Measurements from ENCODE around the gene OPCML.

DNA sequence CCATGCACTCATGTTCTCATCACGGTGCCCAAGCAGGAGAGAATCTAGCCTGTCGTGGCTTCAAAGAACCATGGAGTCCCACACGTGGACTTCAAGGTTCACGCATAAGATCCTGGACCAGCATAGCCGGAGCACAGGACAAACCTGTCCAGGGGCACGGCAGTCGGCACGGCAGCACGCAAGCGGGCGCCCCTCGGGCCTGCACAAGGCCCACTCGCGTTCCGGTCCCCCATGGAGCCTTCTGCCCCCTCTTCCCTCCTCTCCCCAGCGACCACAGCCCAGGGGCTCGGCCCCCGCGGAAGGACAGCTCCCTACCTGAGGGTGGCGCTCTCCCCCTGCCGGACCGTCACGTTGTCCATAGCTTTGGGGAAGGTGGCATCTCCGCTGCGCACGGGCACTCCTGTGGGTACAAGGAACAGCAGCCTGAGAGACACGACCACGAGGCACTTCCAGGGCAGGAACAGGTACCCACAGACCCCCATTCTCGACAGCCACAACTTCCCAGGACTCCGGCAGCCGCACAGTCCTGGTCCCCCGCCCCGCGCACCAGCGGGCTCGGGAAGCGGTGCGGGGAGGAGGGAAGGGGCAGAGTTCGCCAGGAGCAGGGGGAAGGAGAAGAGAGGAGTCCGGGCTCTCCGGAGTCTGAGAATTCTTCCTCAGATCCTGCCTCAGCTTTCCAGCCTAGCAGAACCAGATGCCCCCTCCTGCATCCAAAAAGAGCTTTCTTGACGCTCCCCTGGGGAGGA, 589.5 kb downstream of the OPCML start:
- peak; percentile 68 to 84 for TF ChIP-seq CTCF (conservative IDR thresholded peaks at IDR 0.05; ENCODE audit: low read depth in 2 of 2)
- TF ChIP-seq CREB1 (CRISPR knock-in tag; IDR thresholded peaks at IDR 0.05; ENCODE audit: low read depth): no peak
- no peak for TF ChIP-seq NANOG (IDR thresholded peaks at IDR 0.05; ENCODE audit: borderline replicate concordance)
- TF ChIP-seq EZH2 (IDR thresholded peaks at IDR 0.05; ENCODE audit: low read depth, unreplicated experiment): no peak
- no peak for TF ChIP-seq JUNB (IDR thresholded peaks at IDR 0.05; ENCODE audit: unreplicated experiment)
- no peak for TF ChIP-seq REST (IDR thresholded peaks at IDR 0.05; ENCODE audit: unreplicated experiment)
- no peak for TF ChIP-seq POLR2AphosphoS5 (IDR thresholded peaks at IDR 0.05; ENCODE audit: low read depth)
- TF ChIP-seq EZH2phosphoT487 (IDR thresholded peaks at IDR 0.05; ENCODE audit: unreplicated experiment): no peak
- TF ChIP-seq, protein P1, sequence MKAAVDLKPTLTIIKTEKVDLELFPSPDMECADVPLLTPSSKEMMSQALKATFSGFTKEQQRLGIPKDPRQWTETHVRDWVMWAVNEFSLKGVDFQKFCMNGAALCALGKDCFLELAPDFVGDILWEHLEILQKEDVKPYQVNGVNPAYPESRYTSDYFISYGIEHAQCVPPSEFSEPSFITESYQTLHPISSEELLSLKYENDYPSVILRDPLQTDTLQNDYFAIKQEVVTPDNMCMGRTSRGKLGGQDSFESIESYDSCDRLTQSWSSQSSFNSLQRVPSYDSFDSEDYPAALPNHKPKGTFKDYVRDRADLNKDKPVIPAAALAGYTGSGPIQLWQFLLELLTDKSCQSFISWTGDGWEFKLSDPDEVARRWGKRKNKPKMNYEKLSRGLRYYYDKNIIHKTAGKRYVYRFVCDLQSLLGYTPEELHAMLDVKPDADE (IDR thresholded peaks at IDR 0.05): no peak
- TF ChIP-seq, protein P2, sequence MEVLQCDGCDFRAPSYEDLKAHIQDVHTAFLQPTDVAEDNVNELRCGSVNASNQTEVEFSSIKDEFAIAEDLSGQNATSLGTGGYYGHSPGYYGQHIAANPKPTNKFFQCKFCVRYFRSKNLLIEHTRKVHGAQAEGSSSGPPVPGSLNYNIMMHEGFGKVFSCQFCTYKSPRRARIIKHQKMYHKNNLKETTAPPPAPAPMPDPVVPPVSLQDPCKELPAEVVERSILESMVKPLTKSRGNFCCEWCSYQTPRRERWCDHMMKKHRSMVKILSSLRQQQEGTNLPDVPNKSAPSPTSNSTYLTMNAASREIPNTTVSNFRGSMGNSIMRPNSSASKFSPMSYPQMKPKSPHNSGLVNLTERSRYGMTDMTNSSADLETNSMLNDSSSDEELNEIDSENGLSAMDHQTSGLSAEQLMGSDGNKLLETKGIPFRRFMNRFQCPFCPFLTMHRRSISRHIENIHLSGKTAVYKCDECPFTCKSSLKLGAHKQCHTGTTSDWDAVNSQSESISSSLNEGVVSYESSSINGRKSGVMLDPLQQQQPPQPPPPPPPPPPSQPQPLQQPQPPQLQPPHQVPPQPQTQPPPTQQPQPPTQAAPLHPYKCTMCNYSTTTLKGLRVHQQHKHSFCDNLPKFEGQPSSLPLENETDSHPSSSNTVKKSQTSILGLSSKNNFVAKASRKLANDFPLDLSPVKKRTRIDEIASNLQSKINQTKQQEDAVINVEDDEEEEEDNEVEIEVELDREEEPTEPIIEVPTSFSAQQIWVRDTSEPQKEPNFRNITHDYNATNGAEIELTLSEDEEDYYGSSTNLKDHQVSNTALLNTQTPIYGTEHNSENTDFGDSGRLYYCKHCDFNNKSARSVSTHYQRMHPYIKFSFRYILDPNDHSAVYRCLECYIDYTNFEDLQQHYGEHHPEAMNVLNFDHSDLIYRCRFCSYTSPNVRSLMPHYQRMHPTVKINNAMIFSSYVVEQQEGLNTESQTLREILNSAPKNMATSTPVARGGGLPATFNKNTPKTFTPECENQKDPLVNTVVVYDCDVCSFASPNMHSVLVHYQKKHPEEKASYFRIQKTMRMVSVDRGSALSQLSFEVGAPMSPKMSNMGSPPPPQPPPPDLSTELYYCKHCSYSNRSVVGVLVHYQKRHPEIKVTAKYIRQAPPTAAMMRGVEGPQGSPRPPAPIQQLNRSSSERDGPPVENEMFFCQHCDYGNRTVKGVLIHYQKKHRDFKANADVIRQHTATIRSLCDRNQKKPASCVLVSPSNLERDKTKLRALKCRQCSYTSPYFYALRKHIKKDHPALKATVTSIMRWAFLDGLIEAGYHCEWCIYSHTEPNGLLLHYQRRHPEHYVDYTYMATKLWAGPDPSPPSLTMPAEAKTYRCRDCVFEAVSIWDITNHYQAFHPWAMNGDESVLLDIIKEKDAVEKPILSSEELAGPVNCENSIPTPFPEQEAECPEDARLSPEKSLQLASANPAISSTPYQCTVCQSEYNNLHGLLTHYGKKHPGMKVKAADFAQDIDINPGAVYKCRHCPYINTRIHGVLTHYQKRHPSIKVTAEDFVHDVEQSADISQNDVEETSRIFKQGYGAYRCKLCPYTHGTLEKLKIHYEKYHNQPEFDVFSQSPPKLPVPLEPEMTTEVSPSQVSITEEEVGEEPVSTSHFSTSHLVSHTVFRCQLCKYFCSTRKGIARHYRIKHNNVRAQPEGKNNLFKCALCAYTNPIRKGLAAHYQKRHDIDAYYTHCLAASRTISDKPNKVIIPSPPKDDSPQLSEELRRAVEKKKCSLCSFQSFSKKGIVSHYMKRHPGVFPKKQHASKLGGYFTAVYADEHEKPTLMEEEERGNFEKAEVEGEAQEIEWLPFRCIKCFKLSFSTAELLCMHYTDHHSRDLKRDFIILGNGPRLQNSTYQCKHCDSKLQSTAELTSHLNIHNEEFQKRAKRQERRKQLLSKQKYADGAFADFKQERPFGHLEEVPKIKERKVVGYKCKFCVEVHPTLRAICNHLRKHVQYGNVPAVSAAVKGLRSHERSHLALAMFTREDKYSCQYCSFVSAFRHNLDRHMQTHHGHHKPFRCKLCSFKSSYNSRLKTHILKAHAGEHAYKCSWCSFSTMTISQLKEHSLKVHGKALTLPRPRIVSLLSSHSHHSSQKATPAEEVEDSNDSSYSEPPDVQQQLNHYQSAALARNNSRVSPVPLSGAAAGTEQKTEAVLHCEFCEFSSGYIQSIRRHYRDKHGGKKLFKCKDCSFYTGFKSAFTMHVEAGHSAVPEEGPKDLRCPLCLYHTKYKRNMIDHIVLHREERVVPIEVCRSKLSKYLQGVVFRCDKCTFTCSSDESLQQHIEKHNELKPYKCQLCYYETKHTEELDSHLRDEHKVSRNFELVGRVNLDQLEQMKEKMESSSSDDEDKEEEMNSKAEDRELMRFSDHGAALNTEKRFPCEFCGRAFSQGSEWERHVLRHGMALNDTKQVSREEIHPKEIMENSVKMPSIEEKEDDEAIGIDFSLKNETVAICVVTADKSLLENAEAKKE (CRISPR knock-in tag; IDR thresholded peaks at IDR 0.05): no peak

All from GM23338 (cell line).